ENCODE measurements around the gene TRAF2.
A peak's percentile ranks its signal among the peaks of the same experiment; 100 is the strongest.

TRAF2 gene

DNA sequence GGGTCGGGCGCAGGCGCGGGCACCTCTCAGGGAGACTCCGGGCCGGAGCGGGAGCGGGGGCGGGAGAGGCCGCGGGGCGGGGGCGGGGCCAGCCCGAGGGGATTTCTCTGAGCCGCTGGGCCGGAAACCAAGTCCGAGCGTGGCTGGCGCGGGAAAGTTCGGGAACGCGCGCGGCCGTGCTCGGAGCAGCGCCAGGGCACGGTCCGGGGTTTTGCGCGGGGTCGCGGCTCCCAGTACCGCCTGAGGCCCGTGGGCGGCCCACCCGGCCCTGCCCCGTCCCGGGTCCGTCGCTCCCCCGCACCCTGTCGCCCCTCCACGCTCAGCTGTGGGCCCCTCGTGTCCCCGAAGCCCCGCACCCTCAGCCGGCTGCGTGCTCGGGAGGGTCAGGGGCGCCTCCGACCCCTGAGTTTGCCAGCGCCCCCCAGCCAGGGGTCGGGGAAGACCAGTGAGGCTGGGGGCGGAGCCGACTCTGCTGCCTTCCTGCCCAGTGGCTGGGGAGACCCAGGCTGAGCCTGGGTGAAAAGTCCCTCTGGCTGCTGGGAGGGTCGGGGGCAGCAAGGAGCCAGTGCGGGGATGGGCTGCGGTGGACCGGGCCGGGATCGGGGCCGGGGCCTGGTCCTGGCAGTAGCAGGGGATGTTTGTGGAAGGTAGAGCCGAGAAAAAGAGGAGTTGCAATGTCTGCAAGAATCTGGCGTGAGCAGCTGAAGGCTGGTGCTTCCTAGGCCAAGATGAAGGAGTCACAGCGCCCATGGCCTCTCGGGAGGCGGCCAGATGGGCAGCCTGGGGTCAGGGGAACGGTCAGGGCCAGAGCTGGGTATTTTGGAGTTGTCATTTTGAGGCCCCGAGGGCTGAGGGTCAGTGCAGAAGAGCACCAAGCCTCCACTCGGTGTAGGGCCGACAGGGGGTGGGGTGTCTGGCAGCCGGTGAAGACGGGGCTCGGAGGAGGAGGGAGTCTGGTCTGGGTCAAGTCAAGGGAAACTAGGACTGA, 588 bp downstream of the TRAF2 start:
- DNase-seq: peak; percentile 57

DNA sequence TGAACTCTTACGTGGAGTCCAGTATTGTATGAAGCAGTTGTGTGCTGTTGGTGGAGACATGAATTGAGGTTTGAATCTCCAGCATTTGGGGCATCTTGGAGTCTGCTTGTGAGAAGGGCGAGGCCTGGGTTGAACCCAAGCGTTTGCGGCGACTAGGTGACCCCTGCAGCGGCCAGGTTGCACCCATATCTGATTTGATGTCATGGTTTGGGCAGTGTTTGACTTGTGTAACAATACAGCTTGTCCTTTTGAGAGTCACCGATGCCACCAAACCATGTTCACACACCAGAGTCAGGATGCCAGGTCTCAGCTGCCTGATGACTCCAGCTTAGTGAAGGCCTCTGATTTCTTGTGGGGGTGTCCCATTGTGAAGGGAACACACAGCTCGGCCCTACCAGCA, 2.1 kb downstream of the TRAF2 start:
- no peak for DNase-seq

DNA sequence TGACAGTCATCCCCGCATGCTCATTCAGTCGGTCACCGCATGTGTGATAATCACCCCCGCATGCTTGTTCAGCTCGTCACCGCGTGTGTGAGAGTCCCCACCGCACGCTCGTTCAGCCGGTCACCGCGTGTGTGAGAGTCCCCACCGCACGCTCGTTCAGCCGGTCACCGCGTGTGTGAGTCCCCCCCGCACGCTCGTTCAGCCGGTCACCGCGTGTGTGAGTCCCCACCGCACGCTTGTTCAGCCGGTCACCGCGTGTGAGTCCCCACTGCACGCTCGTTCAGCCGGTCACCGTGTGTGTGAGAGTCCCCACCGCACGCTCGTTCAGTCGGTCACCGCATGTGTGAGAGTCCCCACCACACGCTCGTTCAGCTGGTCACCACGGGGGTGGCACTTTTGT, 3.5 kb downstream of the TRAF2 start:
- no peak for DNase-seq

DNA sequence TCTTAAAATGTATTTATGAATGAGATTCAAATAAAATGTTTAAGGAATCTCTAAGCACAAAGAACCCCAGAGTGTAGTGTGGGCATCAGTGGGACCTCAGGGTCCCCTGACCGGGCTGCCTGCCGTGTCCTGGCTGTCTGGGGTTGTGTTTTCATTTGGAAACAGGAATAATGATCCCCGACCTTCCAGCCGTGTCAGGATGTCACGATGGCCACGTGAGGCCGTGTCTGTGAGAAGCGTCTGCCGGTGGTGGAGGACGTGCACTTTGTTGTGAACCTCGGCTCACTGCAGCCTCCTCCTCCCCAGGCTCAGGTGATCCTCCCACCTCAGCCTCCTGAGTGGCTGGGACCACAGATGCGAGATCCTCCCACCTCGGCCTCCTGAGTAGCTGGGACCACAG, 4.3 kb downstream of the TRAF2 start:
- DNase-seq: no peak

DNA sequence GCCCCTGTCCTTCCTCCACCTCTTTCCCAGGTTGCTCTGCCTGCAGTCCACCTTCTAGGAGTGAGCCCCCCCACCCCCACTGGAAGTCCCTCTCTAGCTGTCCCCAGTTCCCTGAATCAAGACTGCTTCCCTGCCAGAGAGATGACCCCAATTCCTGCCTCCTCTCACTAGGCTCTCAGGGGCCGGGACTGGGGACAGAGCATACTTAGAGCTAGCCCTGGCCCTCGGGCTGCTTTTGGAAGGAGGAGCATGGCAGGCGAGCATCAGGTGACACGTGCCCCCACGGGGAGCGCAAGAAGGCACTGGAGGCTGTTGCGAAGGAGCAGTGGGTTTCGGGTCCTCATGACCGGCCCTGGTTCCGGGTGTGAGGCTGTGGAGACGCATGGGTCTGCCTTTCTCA, 9.7 kb downstream of the TRAF2 start:
- no peak for DNase-seq

DNA sequence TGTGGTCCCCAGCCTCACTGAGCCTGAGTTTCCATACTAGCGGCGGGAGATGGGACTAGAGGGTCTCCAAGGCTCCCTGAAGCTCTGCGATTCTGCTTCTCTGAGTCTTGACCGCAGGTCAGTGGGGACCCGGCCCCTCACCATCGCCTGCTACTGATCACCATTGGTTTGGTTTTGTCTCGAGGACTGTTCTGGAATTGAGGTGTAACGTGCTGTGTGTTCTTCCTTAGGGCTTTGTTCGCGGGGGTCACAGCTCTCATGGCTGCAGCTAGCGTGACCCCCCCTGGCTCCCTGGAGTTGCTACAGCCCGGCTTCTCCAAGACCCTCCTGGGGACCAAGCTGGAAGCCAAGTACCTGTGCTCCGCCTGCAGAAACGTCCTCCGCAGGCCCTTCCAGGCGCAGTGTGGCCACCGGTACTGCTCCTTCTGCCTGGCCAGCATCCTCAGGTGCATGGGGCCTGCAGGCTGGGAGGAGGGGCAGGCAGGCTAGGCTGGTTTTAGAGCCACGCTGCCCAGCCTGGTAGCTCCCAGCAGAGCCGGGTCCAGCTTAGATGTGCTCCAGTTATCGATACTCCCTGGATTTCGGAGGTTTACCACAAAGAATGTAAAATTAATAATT, 12.3 kb downstream of the TRAF2 start:
- DNase-seq: no peak

DNA sequence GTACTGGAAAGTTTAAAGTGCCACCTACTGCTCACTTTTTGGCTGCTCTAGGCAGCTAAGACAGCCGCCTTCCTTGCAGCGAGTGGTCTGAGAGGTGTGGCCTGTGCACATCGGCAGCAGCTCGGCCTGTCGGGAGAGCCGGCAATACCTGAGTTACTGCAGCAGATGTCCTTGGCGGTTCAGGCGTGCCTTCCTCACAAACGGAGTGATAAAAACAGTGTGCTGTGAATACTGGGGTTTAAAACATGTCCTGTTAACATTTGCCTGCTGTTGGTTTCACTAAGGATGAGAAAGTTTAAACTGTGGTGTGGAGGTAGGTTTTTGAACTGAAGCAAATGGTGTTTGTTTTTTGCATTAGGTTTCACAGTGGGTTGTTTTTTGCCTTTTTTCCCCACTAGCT, 12.9 kb downstream of the TRAF2 start:
- DNase-seq: no peak

DNA sequence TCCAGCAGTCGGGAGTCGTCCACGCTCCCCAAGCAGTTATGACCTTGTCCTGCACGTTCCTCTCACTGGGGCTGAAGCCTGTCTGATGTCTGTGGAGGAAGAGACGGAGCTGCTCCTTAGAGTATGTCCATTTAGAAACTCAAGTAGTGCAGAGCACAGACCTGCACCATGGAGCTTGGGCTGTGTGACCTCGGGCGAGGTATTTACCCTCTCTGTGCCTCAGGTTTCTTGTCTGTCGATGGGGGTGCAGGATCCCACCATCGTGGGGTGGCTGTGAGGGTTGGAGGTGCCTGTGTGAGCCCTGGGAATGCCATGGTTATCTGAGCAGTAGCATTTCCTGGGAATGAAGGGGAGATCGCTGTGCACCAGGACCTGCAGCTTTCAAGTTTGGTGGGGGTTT, 14.2 kb downstream of the TRAF2 start:
- no peak for DNase-seq

DNA sequence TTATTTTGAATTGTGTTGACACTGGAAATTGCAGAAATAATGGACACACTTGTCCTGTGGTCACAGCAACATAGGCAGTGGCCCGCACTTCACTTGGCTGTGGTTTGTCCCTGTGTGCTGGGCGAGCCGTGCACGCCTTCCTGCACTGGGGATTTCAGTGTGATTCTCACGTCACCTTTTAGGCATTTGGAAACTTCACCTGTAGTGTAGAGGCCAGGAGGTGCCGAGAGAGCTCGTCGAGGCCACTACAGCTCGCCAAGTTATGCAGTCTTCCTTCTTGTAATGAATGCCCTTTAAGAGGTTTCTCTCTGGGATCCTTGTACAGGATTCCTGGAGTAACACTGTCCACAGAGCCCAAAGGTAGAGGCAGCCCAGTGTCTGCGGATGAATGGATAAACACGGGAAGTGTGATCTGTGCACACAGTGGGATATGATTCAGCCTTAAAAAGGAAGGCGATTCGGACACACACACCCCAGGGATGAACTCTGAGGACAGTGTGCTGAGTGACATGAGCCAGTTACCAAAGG, 14.7 kb downstream of the TRAF2 start:
- no peak for DNase-seq

DNA sequence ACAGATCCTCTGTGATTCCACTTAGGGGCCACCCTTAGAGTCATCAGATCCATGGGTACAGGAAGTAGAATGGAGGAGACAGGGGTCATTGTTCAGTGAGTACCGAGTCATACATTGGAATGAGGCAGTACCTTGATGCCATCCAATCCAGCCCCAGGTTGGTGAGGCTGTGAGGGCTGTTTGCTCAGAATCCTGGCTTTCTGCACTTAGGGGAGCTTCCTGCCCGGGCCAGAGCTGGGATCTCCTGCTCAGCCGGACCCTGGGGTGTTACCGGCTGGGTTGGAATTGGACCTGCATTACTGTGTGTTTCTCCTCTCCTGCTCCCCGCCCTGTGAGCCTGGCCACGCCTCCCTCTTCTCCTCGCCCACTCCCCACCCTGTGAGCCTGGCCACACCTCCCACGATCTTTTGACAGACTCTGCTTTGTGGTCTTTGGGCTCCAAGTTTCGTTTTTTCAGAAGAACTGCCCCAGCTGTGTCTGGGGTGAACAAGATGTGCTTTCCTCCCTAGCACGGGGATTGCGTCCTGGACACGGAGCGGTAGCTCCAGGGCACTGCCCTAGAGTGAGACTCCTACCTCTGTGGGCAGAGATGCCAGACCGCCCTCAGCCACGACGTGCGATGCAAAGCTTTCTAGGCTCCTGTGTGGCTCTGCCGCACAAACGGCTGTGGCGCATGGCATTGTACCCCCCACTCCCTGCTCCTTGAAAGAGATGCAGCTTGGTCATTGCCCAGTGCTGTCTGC, 15.4 kb downstream of the TRAF2 start:
- DNase-seq: no peak

DNA sequence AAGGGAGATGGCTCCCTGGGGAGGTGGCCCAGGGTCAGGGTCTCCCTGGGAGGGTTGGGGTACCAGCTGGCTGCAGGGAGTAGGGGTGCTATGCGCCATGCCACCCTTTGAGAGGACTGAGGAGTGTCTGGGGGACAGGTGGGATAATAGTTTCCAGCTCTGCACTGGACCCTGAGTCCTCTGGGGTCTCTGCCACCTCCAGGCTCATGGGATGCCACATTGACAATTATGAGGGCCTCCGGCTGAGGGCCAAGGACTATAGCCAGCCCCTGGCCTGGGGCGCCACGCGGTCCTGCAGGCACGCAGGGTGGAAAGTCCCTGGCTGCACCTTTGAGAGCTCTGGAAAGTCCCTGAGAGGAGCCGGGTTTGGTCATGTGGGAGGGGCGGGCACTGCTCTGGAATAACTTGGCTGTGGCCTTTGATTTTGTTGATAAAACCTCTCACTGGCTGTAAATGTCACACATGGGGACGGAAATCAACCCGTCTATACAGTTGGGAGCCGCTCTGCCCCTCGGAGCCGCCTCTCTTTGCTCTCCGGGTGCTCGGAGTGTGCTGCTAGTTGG, 16.0 kb downstream of the TRAF2 start:
- no peak for DNase-seq

DNA sequence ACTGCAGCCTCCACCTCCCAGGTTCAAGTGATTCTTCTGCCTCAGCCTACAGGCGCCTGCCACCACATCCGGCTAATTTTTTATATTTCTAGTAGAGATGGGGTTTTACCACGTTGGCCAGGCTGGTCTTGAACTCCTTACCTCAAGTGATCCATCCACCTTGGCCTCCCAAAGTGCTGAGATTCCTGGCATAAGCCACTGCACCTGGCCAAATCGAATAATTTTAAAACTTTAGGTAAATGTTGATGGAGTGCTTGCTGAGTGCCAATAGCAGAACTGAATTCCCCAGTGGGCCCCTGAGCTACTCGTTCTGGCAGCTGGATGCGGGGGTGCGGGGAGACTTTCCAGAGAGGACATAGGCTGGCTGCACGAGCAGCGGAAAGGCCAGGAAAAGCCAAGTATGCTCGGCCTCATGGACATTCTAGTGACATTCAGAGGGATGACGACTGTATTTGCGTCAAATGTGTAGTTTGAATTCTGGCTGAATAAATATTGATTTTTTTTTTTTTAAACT, 16.8 kb downstream of the TRAF2 start:
- DNase-seq: no peak

DNA sequence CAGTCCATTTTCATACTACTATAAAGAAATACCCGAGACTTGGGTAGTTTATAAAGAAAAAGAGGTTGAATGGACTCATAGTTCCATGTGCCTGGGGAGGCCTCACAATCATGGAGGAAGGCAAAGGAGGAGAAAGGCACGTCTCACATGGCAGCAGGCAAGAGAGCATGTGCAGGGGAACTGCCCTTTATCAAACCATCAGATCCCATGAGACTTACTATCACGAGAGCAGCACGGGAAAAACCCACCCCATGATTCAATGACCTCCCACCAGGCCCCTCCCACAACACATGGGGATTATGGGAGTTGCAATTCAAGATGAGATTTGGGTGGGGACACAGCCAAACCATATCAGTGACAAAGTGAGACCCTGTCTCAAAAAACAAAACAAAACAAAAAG, 19.9 kb downstream of the TRAF2 start:
- no peak for DNase-seq

DNA sequence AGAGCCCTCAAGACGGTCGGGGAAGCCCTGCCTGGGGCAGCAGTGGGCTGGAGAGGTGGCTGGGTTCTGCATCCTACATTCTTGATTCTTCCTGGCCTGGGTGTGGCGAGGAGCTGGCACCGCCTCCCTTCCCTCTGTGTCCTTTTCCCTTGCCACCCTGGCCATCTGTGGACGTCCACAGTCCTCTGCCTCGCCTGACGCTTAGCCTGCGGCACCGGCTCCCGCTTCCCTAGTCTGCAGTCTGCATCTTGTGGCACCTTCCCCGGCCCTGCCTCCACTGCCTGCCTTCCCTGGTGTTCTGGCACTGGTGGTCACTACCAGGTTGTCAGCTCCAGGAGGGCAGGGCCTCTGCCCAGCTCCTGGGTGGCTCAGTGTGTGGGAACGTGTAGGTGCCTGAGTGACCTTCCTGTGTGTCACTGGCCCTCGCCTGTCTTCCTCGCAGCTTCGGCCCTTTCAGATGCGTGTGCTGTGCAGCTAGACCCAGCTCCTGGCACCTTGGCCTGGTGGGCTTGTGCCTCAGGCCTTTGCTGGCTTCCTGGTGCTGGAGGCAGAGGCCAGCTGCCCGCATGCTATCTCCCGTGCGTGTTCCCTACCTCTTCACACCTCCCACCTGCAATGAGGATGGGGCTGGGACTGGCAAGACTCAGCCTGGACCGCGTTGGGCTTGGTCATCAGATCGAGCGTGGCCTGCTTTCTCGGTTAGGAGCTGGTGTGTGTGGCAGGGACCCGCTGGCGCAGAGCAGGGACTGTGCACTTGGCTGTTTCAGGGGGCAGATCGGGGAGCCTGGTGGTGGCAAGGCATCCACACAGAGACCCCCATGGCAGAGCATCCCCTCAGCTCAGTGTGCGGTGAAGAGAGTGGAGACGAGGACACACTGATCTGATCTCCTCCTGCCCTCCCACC, 20.9 kb downstream of the TRAF2 start:
- no peak for DNase-seq

DNA sequence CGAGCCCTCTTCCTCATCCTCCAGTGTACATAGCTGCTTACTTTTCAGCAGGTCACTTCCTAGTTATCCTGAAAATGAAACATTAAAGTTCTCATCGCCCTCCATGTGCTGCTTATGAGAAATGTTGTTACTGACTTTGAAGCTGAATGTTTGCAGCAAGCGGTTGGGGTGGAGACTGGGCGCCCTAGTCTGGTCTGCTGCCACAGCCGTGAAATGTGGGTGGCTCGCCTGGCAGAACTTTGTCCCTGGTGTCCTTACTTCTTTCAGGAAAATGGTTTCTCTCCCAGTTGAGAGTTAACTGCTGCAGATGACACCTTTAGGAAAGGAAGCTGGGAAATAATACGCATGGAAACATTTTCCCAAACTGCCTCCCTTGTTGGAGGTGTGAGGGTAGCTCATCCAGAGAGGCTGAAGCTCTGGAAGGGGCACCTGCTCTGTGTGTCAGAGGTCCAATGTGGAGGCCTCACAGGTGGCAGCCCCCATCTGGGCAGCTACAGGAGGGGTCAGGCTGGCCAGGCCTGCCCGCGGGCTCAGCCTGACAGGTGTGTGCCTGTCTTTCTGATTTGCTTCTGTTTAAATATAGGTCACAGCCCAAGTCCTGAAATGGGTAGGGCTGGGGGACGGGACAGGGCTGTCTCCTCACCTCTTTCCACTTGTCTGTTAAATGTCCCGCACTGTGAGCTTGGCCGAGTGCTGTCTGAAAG, 24.0 kb downstream of the TRAF2 start:
- no peak for DNase-seq

DNA sequence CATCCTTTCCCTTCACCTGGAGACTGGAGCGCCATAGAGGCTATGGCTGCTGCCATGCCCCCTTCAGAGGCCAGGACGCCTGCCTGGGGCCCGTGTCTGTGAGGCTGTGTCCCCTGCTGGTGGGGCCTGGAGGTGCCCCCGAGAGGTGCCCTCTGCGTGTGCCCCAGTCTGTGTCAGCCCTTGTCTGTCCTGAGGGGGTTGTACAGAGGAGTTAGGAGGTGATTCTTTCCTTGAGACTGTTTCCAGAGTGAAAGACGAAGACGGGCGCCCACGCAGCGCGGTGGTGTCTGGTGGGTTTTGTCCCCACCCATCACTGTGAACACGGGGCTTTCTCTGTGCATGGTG, 24.6 kb downstream of the TRAF2 start:
- DNase-seq: no peak

DNA sequence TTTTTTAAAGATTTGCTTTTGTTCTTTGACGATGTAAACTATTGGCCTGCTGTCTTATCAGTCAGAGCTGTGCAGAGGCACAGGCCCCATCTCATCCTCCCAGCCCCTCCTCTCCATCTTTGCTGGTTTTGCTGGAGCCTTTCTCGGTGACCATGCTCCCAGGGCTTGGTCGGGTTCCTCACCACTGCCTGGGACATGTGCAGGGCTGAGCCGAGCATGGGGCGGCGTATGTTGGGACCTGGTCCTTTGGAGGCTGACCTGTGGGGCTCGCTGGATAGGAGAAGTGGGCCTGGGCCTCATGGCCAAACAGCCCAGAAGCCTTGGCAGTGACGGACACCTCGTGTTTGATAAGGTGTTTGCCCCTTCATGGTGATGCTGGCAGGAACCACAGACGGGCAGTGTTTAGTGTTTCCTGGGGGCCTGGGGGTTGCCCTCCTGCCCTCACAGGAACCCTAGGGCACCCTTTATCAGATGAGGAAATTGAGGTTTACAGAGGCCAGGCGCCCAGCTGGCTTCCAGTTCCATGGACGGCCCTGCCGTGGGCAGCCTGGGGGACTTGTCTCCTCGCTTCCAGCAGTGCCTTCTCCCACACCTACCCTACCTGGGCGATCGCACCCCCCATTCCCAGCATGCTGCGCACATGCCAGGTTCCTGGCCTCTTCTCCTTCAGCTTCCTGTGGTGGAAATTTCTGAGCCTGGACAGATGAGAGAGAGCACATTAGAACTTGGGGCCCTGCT, 27.6 kb downstream of the TRAF2 start:
- DNase-seq: no peak

DNA sequence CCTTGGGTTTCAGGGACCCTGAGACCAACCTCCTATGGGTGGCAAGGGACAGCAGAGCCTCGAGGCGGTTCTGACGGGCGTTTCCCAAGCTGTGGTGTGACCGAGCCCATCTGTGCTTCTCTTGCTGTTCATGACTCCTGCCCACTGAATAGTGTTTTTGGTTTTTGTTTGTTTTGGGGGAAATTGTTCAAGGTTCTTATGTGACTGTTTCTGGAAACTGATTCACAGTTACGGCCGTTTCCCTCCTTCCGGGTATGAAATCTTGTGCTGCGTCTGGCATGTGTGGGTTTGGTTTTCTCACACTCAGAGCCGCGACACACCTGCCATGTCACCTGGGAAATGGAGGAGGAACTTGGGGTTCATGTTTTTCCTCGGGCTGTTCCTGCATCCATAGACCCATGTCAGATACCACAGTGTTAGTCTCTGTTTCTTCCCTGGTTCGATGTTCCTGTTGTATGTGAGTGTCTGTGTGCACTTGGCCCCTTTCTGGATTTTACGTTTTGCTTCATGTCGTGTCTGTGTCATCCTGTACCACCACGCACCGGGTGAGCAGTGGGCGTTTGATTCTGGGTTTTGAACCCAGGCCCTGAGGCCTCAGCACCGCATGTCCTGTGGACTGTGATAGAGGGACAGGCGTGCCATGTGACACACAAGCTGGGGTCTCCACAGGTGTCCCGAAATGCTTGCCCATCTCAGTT, 29.5 kb downstream of the TRAF2 start:
- DNase-seq: no peak

DNA sequence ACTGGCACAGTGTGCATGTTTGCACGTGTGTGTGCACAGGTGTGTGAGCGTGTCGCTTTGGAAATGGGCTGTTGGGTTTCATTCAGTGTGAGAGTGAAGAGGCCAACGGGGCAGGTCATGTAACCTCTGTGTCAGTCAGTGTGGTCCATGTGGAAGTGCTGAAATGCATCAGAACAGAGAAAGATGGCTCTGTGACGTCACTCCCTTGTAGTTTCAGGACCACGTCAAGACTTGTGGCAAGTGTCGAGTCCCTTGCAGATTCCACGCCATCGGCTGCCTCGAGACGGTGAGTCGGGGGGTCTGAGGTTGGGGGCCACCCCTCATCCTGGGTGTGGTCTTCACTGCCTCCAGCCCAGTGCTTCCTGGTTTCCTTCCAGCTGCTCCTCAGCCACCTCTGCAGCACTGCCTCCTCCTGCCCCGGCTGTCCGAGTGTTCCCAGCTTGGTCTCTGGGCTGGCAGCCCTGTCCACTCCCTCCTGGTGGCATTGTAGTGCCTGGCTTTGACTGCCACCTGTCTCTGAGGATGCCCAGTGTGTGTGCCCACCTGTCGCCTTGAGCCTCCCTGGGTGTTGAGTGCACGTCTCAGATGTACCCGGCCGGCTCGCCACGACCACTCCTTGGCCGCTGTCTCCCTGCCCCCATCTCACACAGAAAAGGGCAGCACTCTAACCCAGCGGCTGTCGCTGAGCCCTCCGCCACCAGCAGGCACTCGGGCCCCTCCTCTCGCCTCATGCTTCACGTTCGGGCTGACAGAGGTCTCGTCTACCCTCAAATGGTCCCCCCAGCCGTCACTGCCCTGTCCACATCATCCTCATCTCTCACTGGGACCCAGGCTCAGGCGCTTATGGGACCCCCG, 30.2 kb downstream of the TRAF2 start:
- no peak for DNase-seq
